NCI-H226 (cell line): ENCODE data around the gene HOXB5.

Experiments used
- DNase-seq: peaks from one replicate; pipeline ENCODE4 v3.0.0-alpha.2; 2015

HOXB5 gene

GRCh38 chr17:48615047-48615962, 21.7 kb upstream of the HOXB5 start, which contains the start of gene HOXB8:
TSS of gene HOXB8 (minus strand) at chr17:48615292. CDS start at chr17:48614704, 588 bp downstream.
- no peak for DNase-seq

GRCh38 chr17:48613862-48614694, 20.5 kb upstream of the HOXB5 start:
- no peak for DNase-seq

- no peak for DNase-seq
Observed at GRCh38 chr17:48612854-48613691, 19.5 kb upstream of the HOXB5 start.

- DNase-seq, result no peak
Observed at GRCh38 chr17:48612456-48612853, 18.9 kb upstream of the HOXB5 start.

GRCh38 chr17:48611681-48612455, 18.3 kb upstream of the HOXB5 start:
- no peak for DNase-seq

- no peak for DNase-seq
Observed at GRCh38 chr17:48611213-48611612, 17.6 kb upstream of the HOXB5 start.

- no peak for DNase-seq
Observed at GRCh38 chr17:48610282-48611211, 17.0 kb upstream of the HOXB5 start, which contains the start of gene HOXB7. TSS of gene HOXB7 (minus strand) at chr17:48611017. CDS start at chr17:48610918, 99 bp downstream.

- no peak for DNase-seq
Observed at GRCh38 chr17:48609759-48610281, 16.2 kb upstream of the HOXB5 start.

GRCh38 chr17:48609033-48609432, 15.5 kb upstream of the HOXB5 start:
- DNase-seq, result no peak

GRCh38 chr17:48608494-48608834, 14.9 kb upstream of the HOXB5 start:
- no peak for DNase-seq

GRCh38 chr17:48606892-48607614, 13.5 kb upstream of the HOXB5 start:
- no peak for DNase-seq

GRCh38 chr17:48605991-48606891, 12.7 kb upstream of the HOXB5 start:
- DNase-seq, result no peak

GRCh38 chr17:48605409-48605919, 11.9 kb upstream of the HOXB5 start:
- DNase-seq, result no peak

GRCh38 chr17:48604770-48605329, 11.3 kb upstream of the HOXB5 start, which contains the start of gene HOXB6:
TSS of gene HOXB6 (minus strand) at chr17:48604986. CDS start at chr17:48598150, 6,836 bp downstream.
- no peak for DNase-seq

- no peak for DNase-seq
Observed at GRCh38 chr17:48603959-48604769, 10.6 kb upstream of the HOXB5 start.

- DNase-seq, result no peak
Observed at GRCh38 chr17:48601539-48602425, 8.2 kb upstream of the HOXB5 start.
